ENCODE results near the gene PRLHR. TPM values are rescaled to one million over a fixed set of nuclear protein-coding genes. Genes with fewer than 3 reads are reported as not detected.

PRLHR gene
- total and polyA plus RNA-seq, 2 of the 13 experiments (the other 11 are each of a cell fraction or from before 2014, with no cell fraction given) = not detected

- WGBS (ENCODE audit: low lambda C conversion rate) = 30% methylated on average over 5 of the region's 5 CpGs
- no peak overlapping the region for H2AFZ ChIP-seq (ENCODE audit: low read length)
- no peaks in the 10 kb centered on the region for H3K36me3 ChIP-seq (replicated peaks in 1 of 2; ENCODE audit: control insufficient read depth in 1 of 2, insufficient read depth in 2 of 2, low read length in 2 of 2)
- no peak overlapping the region for H3K4me3 ChIP-seq (replicated peaks in 1 of 3; ENCODE audit: insufficient read depth in 1 of 3, low read depth in 2 of 3, low read length in 3 of 3)
- no peak for ATAC-seq
- FAIRE-seq = no peak
- no peak overlapping the region for H3K9ac ChIP-seq (ENCODE audit: insufficient read depth, low read depth, low read length)
- H3K4me1 ChIP-seq (ENCODE audit: insufficient read depth, low read length) = peaks cover 6% of the 10 kb centered on the region
- no peaks in the 10 kb centered on the region for H4K20me1 ChIP-seq (ENCODE audit: insufficient read depth, low read length)
- ChIA-PET CTCF (ENCODE audit: low intra/inter-chr PET ratio, low total read pairs) (no interaction called here), POLR2A (no interaction called here)
- H3K27me3 ChIP-seq (ENCODE audit: control insufficient read depth in 1 of 2, insufficient read depth in 2 of 2, low read length in 2 of 2) = peaks cover 0 to 21% of the 10 kb centered on the region in 2 experiments; a peak in 2 of 5 replicates
- no peak overlapping the region for H3K4me2 ChIP-seq (ENCODE audit: low read depth, low read length)
- H3K27ac ChIP-seq (ENCODE audit: extremely low read length, insufficient read depth, low read length) = no peak overlapping the region
- intact Hi-C loops (cut with micrococcal nuclease; ENCODE audit: unreplicated experiment) = no loop called here
- no peak for TF ChIP-seq ZNF431 (CRISPR knock-in tag; IDR thresholded peaks at IDR 0.05; ENCODE audit: borderline replicate concordance, low read depth)
- TF ChIP-seq NFYC (CRISPR knock-in tag; IDR thresholded peaks at IDR 0.05) = no peak
- TF ChIP-seq GABPB1 (CRISPR knock-in tag; IDR thresholded peaks at IDR 0.05) = no peak
- no peak for TF ChIP-seq GPBP1L1 (CRISPR knock-in tag; IDR thresholded peaks at IDR 0.05)
- TF ChIP-seq ZNF333 (CRISPR knock-in tag; IDR thresholded peaks at IDR 0.05; ENCODE audit: borderline replicate concordance) = no peak
- TF ChIP-seq ZNF615 (CRISPR knock-in tag; IDR thresholded peaks at IDR 0.05; ENCODE audit: borderline replicate concordance) = no peak
- TF ChIP-seq HMGA1 (CRISPR knock-in tag; conservative IDR thresholded peaks at IDR 0.05) = no peak
- no peak for TF ChIP-seq KAT8 (CRISPR knock-in tag; IDR thresholded peaks at IDR 0.05)
- TF ChIP-seq ZSCAN5A (CRISPR knock-in tag; IDR thresholded peaks at IDR 0.05; ENCODE audit: borderline replicate concordance) = no peak
- no peak for TF ChIP-seq IRF9 (CRISPR knock-in tag; IDR thresholded peaks at IDR 0.05; ENCODE audit: borderline replicate concordance)
- H3K79me2 ChIP-seq (ENCODE audit: insufficient read depth, low read length) = no peaks in the 10 kb centered on the region
- in situ Hi-C loops (cut with HindIII; ENCODE audit: extremely low pct_ligation_motif_present, low pct_unique_long_range_greater_than_20kb) = loop anchor here (10.0 kb wide), 1 partner anchor 234 kb away; no protein-coding TSS in a partner anchor
- no peaks in the 10 kb centered on the region for H3K9me3 ChIP-seq (ENCODE audit: low read length)
- no peak for DNase-seq (ENCODE audit: low spot score)
- BruUV-seq (replicated peaks) = no TSS peak
Observed at GRCh38 chr10:118570591-118570990, 24.9 kb downstream of the PRLHR start.

Data from HepG2 (cell line).